WI38 (cell line): ENCODE data around the gene SERPINB3.
"Not testable (repeated sequence)": the region's sequence is repeated elsewhere in the genome, so short reads cannot be mapped to it uniquely, and the experiment has no call there.

ENCODE experiments used
- H3K4me3 ChIP-seq: 2 replicates; pipeline ENCODE4 v1.5.1; 2011; ENCODE audit warnings: low read depth, mild to moderate bottlenecking, control low read depth, low read length
- CTCF ChIP-seq: IDR thresholded peaks from 2 replicates; pipeline ENCODE4 v1.5.1; 2012; ENCODE audit warnings: low read depth, mild to moderate bottlenecking, control low read depth, low read length

The SERPINB3 gene

GRCh38 chr18:63677500-63678225 is 16.0 kb upstream of the SERPINB3 start:
- TF ChIP-seq CTCF: no peak
- H3K4me3 ChIP-seq: no peak overlapping the region

GRCh38 chr18:63676526-63677323 is 15.0 kb upstream of the SERPINB3 start:
- TF ChIP-seq CTCF: no peak
- H3K4me3 ChIP-seq: no peak overlapping the region

GRCh38 chr18:63664571-63664970 is 2.9 kb upstream of the SERPINB3 start:
- TF ChIP-seq CTCF: no peak
- no peak overlapping the region for H3K4me3 ChIP-seq

GRCh38 chr18:63658920-63659319 is 2.8 kb downstream of the SERPINB3 start:
- not testable (repeated sequence) for H3K4me3 ChIP-seq

- not testable (repeated sequence) for H3K4me3 ChIP-seq
Observed at GRCh38 chr18:63650271-63650670, 11.4 kb downstream of the SERPINB3 start.

GRCh38 chr18:63648241-63648640 is 13.5 kb downstream of the SERPINB3 start:
- no peak overlapping the region for H3K4me3 ChIP-seq
- no peak for TF ChIP-seq CTCF

GRCh38 chr18:63646936-63647335 is 14.8 kb downstream of the SERPINB3 start:
- TF ChIP-seq CTCF: no peak
- H3K4me3 ChIP-seq: no peak overlapping the region

GRCh38 chr18:63644694-63645093 is 17.0 kb downstream of the SERPINB3 start:
- not testable (repeated sequence) for H3K4me3 ChIP-seq

GRCh38 chr18:63644142-63644541 is 17.6 kb downstream of the SERPINB3 start, which contains the start of gene SERPINB4:
SERPINB4 (minus strand) TSS chr18:63644256; CDS start chr18:63643577, 679 bp downstream.
- H3K4me3 ChIP-seq: not testable (repeated sequence)

- H3K4me3 ChIP-seq: not testable (repeated sequence)
Observed at GRCh38 chr18:63642668-63643356, 18.9 kb downstream of the SERPINB3 start.

- not testable (repeated sequence) for H3K4me3 ChIP-seq
Observed at GRCh38 chr18:63641157-63641680, 20.5 kb downstream of the SERPINB3 start.
